Stomach (tissue), 9 donors: ENCODE results near the gene CDPF1. TPM values are rescaled to one million over a fixed set of nuclear protein-coding genes. Genes with fewer than 3 reads are reported as not detected.

ENCODE experiments used
- DNase-seq, 2 donors: peaks; one replicate each; pipeline versions ENCODE4 v3.0.0 to v3.0.0-alpha.2; 2013 to 2019
- H3K27ac ChIP-seq, 5 donors: fragments of 200-600 bp in 4 of 5; sonication (generic) in 4 of 5; one replicate each; pipeline ENCODE4 v1.5.1; 2013 to 2019; ENCODE audit warnings: mild to moderate bottlenecking in 1 of 5, moderate library complexity in 1 of 5
- H3K27me3 ChIP-seq, 3 donors: fragments of 200-600 bp; sonication (generic); one replicate each; pipeline ENCODE4 v1.5.1; 2017 to 2019; ENCODE audit warnings: mixed run types in 1 of 3
- H3K36me3 ChIP-seq, 4 donors: fragments of 200-600 bp; sonication (generic); 1 replicate in 3 of 4; 2 replicates in 1 of 4; pipeline ENCODE4 v1.5.1; 2016 to 2019
- H3K4me1 ChIP-seq, 4 donors: fragments of 200-600 bp; sonication (generic); one replicate each; pipeline ENCODE4 v1.5.1; 2016 to 2019
- H3K4me3 ChIP-seq, 4 donors: fragments of 200-600 bp; sonication (generic) in 3 of 4; one replicate each; pipeline ENCODE4 v1.5.1; 2016 to 2019; ENCODE audit warnings: mild to moderate bottlenecking in 1 of 4
- H3K9me3 ChIP-seq, 4 donors: fragments of 200-600 bp; sonication (generic); one replicate each; pipeline ENCODE4 v1.5.1; 2016 to 2019
- CTCF ChIP-seq, 7 experiments: fragments of 450-650 bp in 4 of 7; fragments of 200-600 bp in 3 of 7; sonication (generic) in 3 of 7; IDR thresholded peaks; one replicate each; pipeline ENCODE4 v1.5.1; 2016 to 2019; ENCODE audit warnings: antibody characterized with exemption in 7 of 7, control low read depth in 2 of 7, mild to moderate bottlenecking in 1 of 7
- EP300 ChIP-seq: sonication (generic); formaldehyde crosslinking; IDR thresholded peaks from one replicate; pipeline ENCODE4 v1.6.1; 2017; ENCODE audit warnings: antibody characterized with exemption
- POLR2A ChIP-seq, 4 donors: fragments of 450-650 bp; IDR thresholded peaks; one replicate each; pipeline ENCODE4 v1.6.1; 2016; ENCODE audit warnings: antibody characterized with exemption in 4 of 4, control low read depth in 2 of 4, mild to moderate bottlenecking in 1 of 4, moderate library complexity in 1 of 4
- POLR2AphosphoS5 ChIP-seq, 3 donors: sonication (generic); formaldehyde crosslinking; IDR thresholded peaks; one replicate each; pipeline ENCODE4 v1.6.1; 2016; ENCODE audit warnings: antibody characterized with exemption in 3 of 3
- WGBS, 5 donors: extraction: QIAGEN DNeasy Blood & Tissue Kit in 3 of 5; methylation state at CpG; one replicate each; pipeline versions ENCODE4 v1.1.5 to v1.1.7; 2013 to 2018; 5-methylcytosine and 5-hydroxymethylcytosine counted together
- intact Hi-C: fragments of 100-400 bp; cut with DNase I; formaldehyde crosslinking; loops from one replicate; pipeline ENCODE4 v1.15.1; 2023; ENCODE audit warnings: low total_unique reads
- polyA plus RNA-seq, 3 donors: library from polyadenylated mRNA; stranded (reverse); fragments of 200-250 nt; gene quantifications; one replicate each; pipeline ENCODE4 v1.2.3, GENCODE V29; 2013
- total RNA-seq, 5 donors: library from RNA; depleted of rRNA; stranded (reverse); fragments of >200 nt; gene quantifications; one replicate each; pipeline versions ENCODE4 v1.1.0 to v1.2.3, GENCODE V29; 2014 to 2016
- donor health status: healthy with polysubstance abuse.
- donor health status: Bipolar disorder and iron deficiency.
- donor health status: healthy.

The CDPF1 gene
- total and polyA plus RNA-seq, 8 donors = 7.2 to 24.6 (median 11.6) TPM; not detected in 1

GRCh38 chr22:46246178-46246577 lies 3.9 kb downstream of the CDPF1 start:
- 88 to 95% (median 93%) methylated on average over 10 of the region's 10 CpGs for WGBS, 5 donors
- Histone ChIP-seq H3K36me3 (peaks cover 6 to 34% (median 26%) of the 10 kb centered on the region in 4 donors), H3K4me3 (no peak overlapping the region), H3K27ac (peak overlapping the region in 1 of 5 donors; percentile 56), H3K27me3 (no peaks in the 10 kb centered on the region), H3K4me1 (peaks cover 5 to 41% (median 22%) of the 10 kb centered on the region in 4 donors), H3K9me3 (no peaks in the 10 kb centered on the region)
- DNase-seq = no peak
- intact Hi-C loops = no loop called here
- no peak for TF ChIP-seq CTCF (IDR thresholded peaks at IDR 0.05)
- no peak for TF ChIP-seq POLR2AphosphoS5 (IDR thresholded peaks at IDR 0.05)
- TF ChIP-seq EP300 = no peak
- no peak for TF ChIP-seq POLR2A (IDR thresholded peaks at IDR 0.05)

GRCh38 chr22:46245511-46245910 lies 4.6 kb downstream of the CDPF1 start:
- no peak overlapping the region for H3K4me3 ChIP-seq
- peak in 1 of 2 donors; percentile 78 for DNase-seq
- H3K27ac ChIP-seq = peak overlapping the region in 2 of 5 donors; percentile 15 to 56
- H3K4me1 ChIP-seq = peaks cover 0 to 34% (median 19%) of the 10 kb centered on the region in 4 donors
- no peaks in the 10 kb centered on the region for H3K27me3 ChIP-seq
- intact Hi-C loops = no loop called here
- no peak for TF ChIP-seq POLR2AphosphoS5 (IDR thresholded peaks at IDR 0.05)
- no peak for TF ChIP-seq EP300
- TF ChIP-seq POLR2A (IDR thresholded peaks at IDR 0.05) = no peak
- no peak for TF ChIP-seq CTCF (IDR thresholded peaks at IDR 0.05)
- no peaks in the 10 kb centered on the region for H3K9me3 ChIP-seq
- WGBS, 5 donors = 44 to 66% (median 53%) methylated on average over 14 to 16 of the region's 16 CpGs
- peaks cover 6 to 34% (median 26%) of the 10 kb centered on the region in 4 donors for H3K36me3 ChIP-seq

GRCh38 chr22:46244771-46245170 lies 5.3 kb downstream of the CDPF1 start:
- no peak for DNase-seq
- H3K4me3 ChIP-seq = no peak overlapping the region
- peaks cover 6 to 40% (median 31%) of the 10 kb centered on the region in 4 donors for H3K36me3 ChIP-seq
- WGBS, 5 donors = 90 to 94% (median 91%) methylated on average over 8 to 9 of the region's 9 CpGs
- H3K9me3 ChIP-seq = no peaks in the 10 kb centered on the region
- H3K27ac ChIP-seq = no peak overlapping the region
- H3K4me1 ChIP-seq = peaks cover 0 to 33% (median 20%) of the 10 kb centered on the region in 4 donors
- H3K27me3 ChIP-seq = no peaks in the 10 kb centered on the region
- intact Hi-C loops = no loop called here
- TF ChIP-seq CTCF (IDR thresholded peaks at IDR 0.05) (no peak), POLR2A (IDR thresholded peaks at IDR 0.05) (no peak), EP300 (no peak), POLR2AphosphoS5 (IDR thresholded peaks at IDR 0.05) (no peak)

GRCh38 chr22:46242076-46242475 lies 8.0 kb downstream of the CDPF1 start:
- 84 to 96% (median 94%) methylated on average over 10 of the region's 10 CpGs for WGBS, 5 donors
- TF ChIP-seq POLR2AphosphoS5 (IDR thresholded peaks at IDR 0.05) = no peak
- TF ChIP-seq EP300 = no peak
- TF ChIP-seq POLR2A (IDR thresholded peaks at IDR 0.05) = no peak
- no peak for TF ChIP-seq CTCF (IDR thresholded peaks at IDR 0.05)
- peaks cover 0 to 23% (median 10%) of the 10 kb centered on the region in 4 donors for H3K4me1 ChIP-seq
- no peaks in the 10 kb centered on the region for H3K9me3 ChIP-seq
- peaks cover 6 to 67% (median 58%) of the 10 kb centered on the region in 4 donors for H3K36me3 ChIP-seq
- no peaks in the 10 kb centered on the region for H3K27me3 ChIP-seq
- H3K27ac ChIP-seq = no peak overlapping the region
- intact Hi-C loops = no loop called here
- H3K4me3 ChIP-seq = no peak overlapping the region
- DNase-seq = no peak
